Right lobe of liver (tissue), 4 donors: ENCODE measurements around the gene HOXD8.

Experiments
- POLR2A ChIP-seq: fragments of 450-650 bp; IDR thresholded peaks from one replicate; pipeline ENCODE4 v1.6.1; 2017; ENCODE audit warnings: antibody characterized with exemption, mild to moderate bottlenecking
- TF ChIP-seq, protein P1 (sequence below), 4 donors: fragments of 200-600 bp in 3 of 4; fragments of 450-650 bp in 1 of 4; IDR thresholded peaks; one replicate each; pipeline versions ENCODE4 v1.5.1 to v1.8.0; 2016 to 2022; ENCODE audit warnings: antibody characterized with exemption in 4 of 4, mild to moderate bottlenecking in 2 of 4
- donor health status: DM: no; HTN: no; CAD: no.
- donor health status: DM: no; HTN: no; CAD: no.
- donor health status: DM: no; HTN: yes; CAD: no.

- TF ChIP-seq, protein P1, sequence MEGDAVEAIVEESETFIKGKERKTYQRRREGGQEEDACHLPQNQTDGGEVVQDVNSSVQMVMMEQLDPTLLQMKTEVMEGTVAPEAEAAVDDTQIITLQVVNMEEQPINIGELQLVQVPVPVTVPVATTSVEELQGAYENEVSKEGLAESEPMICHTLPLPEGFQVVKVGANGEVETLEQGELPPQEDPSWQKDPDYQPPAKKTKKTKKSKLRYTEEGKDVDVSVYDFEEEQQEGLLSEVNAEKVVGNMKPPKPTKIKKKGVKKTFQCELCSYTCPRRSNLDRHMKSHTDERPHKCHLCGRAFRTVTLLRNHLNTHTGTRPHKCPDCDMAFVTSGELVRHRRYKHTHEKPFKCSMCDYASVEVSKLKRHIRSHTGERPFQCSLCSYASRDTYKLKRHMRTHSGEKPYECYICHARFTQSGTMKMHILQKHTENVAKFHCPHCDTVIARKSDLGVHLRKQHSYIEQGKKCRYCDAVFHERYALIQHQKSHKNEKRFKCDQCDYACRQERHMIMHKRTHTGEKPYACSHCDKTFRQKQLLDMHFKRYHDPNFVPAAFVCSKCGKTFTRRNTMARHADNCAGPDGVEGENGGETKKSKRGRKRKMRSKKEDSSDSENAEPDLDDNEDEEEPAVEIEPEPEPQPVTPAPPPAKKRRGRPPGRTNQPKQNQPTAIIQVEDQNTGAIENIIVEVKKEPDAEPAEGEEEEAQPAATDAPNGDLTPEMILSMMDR (IDR thresholded peaks at IDR 0.05), result no peak
- no peak for TF ChIP-seq POLR2A
Observed at GRCh38 chr2:176084611-176085119, 44.8 kb upstream of the HOXD8 start.
